ENCODE measurements around the gene BCR. TPM values are rescaled to one million over a fixed set of nuclear protein-coding genes. Genes with fewer than 3 reads are reported as not detected.

The BCR gene
- total RNA-seq, 1 donor from 2014 or later: 90.0 TPM

DNA sequence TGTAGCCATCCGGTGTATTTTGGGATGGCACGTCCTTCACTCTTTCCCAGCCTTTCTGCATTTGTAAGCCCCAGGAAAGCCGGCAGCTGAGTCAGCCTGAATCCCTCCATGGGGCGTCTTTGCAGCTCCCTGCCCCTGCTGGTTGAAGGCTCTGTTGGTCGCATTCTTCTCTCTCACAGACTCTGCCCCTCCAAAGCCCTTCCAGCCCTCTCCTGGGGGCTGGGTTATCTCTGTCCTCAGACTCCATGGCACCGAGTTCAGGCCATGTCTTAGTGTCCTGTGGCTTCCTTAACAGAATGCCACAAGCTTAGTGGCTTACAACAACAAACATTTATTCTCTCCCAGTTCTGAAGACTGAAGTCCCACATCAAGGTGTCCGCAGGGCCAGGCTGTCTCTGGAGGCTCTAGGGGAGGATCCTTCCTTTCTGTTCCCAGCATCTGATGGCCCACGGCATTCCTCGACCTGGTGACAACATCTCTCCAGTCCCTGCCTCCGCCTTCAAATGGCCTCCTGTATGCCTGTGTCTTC is 62.2 kb downstream of the BCR start:
- DNase-seq (ENCODE audit: extremely low read depth, low read depth, low spot score): no peak

- no peak for DNase-seq (ENCODE audit: extremely low read depth, low read depth, low spot score)
Observed at GRCh38 chr22:23243006-23243573, 62.8 kb downstream of the BCR start.

DNA sequence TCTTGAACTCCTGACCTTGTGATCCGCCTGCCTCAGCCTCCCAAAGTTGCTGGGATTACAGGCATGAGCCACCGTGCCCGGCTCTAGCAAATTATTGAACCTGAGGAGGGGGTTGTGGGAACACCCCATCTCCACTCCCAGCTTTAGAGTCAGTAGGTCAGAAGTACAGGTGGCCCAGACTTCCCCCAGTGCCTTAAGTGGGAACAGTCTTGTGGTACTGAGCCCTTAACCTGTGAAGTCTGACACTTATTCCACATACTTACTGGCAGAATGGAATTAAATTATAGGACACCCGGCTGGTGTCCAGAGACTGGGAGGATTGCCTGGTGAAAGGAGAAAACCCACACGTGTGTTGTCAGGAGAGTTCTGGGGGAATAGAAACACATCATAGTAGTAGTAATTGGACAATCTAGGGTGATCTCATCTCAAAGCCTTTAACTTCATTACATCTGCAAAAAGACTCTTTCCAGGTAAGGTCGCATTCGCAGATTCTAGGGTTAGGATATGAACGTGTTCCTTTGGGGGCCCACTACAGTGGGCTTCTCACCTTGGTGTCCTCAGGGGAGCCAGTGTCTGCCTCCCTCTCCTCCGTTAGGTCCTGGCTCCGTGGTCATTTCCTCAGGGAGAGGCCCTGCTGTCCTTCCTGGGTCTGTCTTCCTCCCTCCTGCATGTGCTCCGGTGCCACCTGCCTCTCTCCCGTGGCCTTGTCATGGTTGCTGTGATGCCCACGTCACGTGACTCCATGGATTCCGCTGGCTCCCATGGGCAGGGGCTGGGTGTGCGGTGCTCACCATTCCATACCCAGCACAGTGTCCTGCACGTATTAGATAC is 63.8 kb downstream of the BCR start:
- DNase-seq (ENCODE audit: extremely low read depth, low read depth, low spot score): no peak

- no peak for DNase-seq (ENCODE audit: extremely low read depth, low read depth, low spot score)
Observed at GRCh38 chr22:23244690-23245044, 64.4 kb downstream of the BCR start.

- no peak for DNase-seq (ENCODE audit: extremely low read depth, low read depth, low spot score)
Observed at GRCh38 chr22:23245045-23245798, 64.9 kb downstream of the BCR start.

- DNase-seq (ENCODE audit: extremely low read depth, low read depth, low spot score): no peak
Observed at GRCh38 chr22:23245799-23246136, 65.5 kb downstream of the BCR start.

DNA sequence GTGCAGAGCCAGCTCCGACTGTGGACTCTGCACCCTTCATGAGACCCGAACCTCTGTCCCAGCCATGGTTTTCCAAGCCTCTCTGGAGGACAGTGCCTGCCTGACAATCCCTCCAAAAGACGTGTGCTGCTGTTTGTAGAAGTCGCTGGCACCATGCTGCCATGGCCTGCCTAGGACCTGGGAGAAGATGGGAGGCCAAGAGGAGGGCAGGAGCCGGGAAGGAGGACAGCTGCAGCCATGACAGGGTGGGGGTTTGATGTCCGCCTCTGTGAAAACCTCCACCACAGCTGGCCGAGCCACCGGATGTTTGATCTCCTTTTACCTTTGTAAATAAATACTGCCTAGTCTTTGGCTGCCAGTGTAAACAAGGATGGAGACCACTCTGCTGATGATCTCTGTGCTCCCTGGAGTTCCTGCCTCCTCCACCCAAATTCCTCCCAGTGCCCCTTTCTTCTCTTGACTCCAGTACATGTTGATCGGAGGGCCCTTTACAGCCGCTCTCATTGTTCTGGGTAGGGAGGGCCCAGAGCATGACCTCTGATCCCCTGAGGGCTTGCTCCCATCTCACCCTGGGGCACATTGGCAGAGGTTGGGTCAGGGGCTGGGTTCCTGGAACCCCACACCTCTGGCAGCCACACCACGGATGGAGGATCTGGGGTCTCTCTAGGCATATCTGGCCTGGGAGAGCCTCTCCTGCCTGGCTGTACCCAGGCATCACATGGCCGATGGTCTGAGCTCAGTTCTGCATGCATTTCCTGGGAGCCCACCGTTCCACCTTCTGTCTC is 66.9 kb downstream of the BCR start:
- no peak for DNase-seq (ENCODE audit: extremely low read depth, low read depth, low spot score)

DNA sequence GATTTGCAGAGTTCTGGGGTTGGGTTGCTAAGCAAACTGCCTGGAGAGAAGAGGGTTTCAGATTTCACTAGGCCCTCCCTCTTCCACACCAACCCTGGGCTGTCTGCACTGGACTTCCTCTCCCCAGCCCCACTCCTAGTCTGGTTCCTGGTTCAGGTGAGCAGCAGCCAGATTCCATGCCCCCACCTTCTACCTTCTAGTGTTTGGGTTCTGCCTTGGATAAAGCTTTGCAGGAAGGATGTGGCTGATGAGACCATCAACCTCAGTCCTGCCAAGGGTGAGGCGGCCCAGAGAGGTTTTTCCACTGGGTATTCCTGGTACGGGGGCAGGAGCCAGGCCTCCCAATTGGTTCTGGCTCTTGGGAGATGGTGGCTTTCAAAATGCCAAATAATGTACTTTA is 68.3 kb downstream of the BCR start:
- DNase-seq (ENCODE audit: extremely low read depth, low read depth, low spot score): no peak

GRCh38 chr22:23250056-23250784 is 69.9 kb downstream of the BCR start:
- no peak for DNase-seq (ENCODE audit: extremely low read depth, low read depth, low spot score)

DNA sequence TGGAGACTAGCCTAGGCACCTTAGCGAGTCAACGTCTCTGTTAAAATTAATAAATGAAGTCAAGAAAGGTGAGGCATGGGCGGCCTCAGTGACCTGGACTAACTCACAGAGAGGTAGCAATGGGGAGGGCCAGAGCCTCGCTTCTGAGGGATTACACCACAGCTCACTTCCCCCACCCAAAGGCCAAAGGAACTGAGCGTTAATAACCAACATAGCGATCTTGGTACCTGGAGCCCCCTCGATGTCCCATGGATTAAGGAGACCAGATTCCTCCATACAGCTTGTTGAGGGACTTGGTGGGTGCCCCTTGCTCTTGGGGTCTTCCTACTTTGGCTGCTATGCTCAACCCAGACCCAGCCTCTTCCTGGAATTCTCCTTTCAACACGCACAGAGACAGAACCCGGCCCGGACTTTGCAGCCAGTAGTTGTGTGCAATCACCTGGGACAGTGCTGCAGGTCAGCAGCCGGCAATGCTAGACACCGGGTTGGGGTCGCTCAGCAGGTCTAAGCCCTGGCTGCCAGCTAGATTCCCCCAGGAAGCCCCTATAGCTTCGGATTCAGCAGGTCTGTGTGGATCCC is 70.6 kb downstream of the BCR start:
- no peak for DNase-seq (ENCODE audit: extremely low read depth, low read depth, low spot score)

GRCh38 chr22:23251445-23252093 is 71.3 kb downstream of the BCR start:
- DNase-seq (ENCODE audit: extremely low read depth, low read depth, low spot score): no peak

GRCh38 chr22:23253475-23254055 is 73.3 kb downstream of the BCR start:
- DNase-seq (ENCODE audit: extremely low read depth, low read depth, low spot score): no peak

- DNase-seq (ENCODE audit: extremely low read depth, low read depth, low spot score): no peak
Observed at GRCh38 chr22:23255506-23256170, 75.3 kb downstream of the BCR start.

DNA sequence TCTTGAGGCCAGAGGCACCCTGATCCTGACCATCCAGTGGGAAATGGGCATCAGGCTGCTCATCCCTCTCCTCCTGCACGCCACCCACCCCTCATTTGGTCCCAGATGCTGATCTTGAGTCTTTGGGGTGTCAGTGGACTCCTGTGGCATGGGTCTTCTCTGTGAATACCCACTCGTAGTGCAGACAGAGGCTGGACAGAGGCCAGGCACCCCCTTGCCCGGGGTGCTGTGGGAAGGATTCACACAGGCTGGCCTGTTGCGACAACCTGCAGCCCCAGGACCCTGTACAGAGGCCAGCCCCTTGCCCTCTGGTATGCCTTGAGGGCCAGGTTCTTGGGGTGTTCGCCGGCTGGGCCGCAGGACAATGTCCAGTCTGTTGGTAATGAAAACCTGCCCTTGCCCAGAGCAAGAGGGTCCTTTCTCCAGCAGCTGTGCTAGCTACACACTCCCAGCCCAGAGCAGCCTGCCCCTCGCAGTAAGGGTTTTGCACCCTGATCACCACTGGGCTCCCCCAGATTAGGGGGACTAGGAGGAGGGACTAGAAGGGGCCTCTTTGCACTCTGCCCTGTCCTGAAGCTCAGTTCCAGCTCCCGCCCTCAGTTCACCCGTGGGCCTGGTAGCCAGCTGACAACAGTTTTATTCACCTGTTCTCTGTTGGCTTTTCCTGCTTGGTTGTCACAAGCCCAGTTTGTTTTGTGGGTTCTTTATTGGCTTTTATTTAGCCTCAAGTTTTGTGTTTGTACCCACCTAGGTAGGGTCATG is 76.0 kb downstream of the BCR start:
- no peak for DNase-seq (ENCODE audit: extremely low read depth, low read depth, low spot score)

DNA sequence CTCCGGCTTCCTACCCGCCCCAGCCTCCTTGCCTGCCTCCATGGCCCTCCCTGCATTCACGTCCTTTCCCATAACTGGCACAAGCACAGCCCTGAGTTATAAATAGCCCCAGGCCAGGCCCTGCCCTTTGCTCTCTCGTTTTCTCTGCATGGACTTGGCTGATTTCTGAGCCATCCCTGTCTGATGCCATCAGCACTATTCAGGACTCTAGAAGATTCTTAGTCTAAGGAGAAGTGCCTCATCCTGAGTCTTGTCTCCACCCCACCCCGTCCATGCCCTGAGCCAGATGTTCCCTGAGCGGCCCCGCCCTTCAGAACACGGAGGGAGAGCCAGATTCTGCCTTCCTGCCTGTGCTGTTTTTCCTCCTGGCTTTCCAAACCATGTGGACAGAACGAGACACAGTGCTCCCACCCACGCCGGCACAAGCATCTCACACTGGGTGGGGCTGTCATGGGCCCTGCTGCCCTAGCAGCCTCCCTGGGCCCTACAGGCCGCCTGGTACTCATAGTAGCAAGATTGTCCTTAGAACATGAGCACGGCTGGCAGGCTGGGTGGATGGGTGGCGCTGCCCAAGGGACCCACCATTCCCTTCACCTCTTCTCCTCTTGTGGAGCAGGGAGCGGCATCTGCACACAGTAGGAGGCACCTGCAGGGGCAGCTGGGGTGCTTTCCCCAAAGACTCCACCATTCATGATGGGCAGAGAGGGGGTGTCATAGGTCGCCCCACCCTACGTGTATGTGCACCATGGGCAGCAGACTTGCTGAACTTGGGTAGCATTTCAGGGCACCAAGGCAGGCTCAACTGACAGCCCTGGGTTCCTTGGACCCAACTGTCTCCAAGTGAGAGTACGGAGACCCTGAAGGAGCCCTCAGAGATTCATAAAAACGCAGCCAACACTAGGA is 76.9 kb downstream of the BCR start:
- no peak for DNase-seq (ENCODE audit: extremely low read depth, low read depth, low spot score)

GRCh38 chr22:23257889-23258825 is 77.8 kb downstream of the BCR start:
- DNase-seq (ENCODE audit: extremely low read depth, low read depth, low spot score): no peak

Measured in glomerular endothelial cell (primary cell).